HG03469 (cell line): Measurements from ENCODE around the gene HOXC4.
"Not testable (repeated sequence)": the region's sequence is repeated elsewhere in the genome, so short reads cannot be mapped to it uniquely, and the experiment has no call there.

ENCODE experiments used
- ATAC-seq: cut with Tn5 transposase; IDR thresholded peaks from one replicate; pipeline ENCODE4 v1.9.1; 2021; ENCODE audit warnings: mild to moderate bottlenecking, moderate library complexity, moderate number of reproducible peaks; ENCODE audit not compliant: unreplicated experiment

HOXC4 gene

DNA sequence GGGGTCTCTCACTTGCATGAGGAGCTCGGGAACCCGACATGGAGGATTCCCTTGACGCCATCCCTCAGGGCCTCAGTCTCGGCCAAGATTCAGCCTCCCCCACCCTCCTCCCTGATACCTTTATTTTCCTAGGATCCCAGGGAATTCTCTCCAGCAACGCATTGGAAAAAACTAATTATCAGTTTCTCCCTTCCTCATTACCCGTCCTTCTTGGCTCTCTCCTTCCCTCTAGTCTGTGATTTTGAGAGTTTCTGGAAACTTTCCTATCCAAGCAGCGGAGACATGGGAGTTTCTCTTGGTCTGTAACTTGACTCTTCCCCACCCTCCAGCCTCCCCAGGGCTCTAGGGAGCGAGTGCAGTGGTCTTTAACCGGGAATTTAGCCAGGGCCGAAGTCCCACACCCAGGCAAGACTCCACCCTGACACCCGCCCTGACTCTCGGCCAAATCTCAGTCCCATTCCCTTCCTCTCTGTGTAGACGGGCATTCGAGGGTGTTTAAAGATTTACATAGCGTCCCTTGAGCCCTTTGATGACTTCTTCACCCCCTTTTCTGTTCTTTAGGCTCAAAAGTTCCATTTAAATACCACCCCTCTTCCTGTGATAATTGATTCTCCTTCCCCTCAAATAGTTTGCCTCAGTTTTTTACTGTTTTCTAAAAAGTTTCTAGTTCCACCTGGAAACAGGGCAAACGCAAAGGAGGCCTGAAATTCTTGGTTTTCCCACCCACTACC, 14.1 kb upstream of the HOXC4 start:
- ATAC-seq = no peak

- ATAC-seq = no peak
Observed at GRCh38 chr12:54040148-54040494, 13.5 kb upstream of the HOXC4 start.

GRCh38 chr12:54040648-54041047, 13.0 kb upstream of the HOXC4 start:
- ATAC-seq = no peak

- ATAC-seq = no peak
Observed at GRCh38 chr12:54041097-54041690, 12.4 kb upstream of the HOXC4 start.

DNA sequence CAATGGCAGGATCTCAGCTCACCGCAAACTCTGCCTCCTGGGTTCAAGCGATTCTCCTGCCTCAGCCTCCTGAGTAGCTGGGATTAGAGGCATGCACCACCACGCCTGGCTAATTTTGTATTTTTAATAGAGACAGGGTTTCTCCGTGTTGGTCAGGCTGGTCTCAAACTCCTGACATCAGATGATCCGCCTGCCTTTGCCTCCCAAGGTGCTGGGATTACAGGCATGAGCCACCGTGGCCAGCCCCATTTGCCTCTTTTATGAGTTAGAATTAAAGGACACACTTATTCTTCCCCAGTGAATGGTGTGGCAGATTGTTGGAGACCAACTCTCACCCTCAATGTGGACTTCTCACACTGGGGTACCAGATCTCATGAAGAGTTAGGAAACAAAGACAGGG, 11.6 kb upstream of the HOXC4 start:
- ATAC-seq = not testable (repeated sequence)

DNA sequence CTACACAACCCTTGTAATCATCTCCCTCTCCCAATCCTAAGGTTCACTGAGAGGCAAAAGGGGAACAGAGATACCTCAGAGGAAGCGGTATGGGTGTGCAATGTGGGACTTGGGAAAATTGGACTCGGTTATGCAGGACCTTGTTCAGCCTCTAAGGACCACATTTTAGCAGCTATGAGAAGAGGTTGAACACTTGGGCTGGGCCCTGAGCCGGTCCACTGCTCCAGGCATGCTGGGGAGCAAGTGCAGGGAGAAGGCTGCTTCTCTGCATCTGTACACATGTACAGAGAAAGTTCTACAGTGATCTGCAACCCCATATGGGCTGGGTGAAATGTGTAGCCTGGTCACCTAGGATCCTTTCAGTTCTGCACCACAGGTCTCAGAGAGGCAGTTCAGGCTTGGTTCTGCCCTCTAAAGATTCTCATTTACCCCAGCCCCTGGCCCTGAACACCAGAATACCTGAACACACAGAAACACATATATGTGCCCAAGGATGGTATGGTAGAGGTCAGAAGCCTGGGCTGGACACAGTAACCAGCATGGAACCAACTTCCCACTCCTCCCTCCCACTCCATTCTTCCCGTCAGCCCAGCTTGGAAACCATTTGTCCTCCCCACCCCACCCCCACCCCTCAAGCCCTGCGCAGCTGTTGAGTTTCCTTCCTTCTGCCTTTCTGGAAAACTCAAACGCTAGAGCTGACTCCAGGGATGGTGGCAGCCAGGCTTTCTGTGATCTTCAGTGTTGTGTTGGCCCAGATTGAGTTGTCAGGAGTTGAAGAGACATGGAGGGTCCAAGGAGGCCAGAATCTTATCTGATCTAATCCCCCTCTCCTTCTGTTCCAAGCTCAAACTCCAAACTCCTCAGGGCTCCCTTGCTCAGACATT, 10.4 kb upstream of the HOXC4 start:
- no peak for ATAC-seq

DNA sequence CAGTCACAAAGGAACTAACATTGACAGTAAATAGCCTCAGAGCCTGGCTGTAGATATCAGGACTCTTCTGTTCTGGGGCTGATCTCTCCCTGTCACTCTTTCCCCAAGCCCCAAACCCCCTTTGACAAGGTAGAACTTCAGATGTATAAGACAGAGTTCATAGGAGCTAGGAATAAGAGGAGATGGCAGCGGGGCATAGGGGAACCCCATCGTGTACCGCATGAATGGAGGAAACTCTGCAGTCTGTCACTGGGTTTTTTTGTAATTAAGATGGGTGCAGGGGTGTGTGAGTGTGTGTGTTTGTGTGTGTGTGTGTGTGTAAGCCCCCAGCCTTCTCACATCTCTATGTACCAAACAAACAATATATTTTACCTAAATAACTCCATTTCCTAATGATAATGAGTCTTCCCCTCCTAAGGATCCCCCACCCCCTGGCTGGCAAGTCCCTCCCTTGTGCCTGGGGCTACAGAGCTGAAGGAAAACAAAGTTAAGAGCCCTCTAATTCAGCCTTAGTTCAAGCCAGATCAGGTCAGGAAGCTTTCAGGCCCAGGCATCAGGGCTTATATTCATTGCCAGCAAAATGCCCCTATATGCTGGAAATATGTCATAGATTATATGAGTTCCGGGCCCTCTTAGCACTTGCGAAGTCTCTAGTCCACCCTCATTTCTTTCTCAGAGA, 9.1 kb upstream of the HOXC4 start:
- no peak for ATAC-seq

- ATAC-seq = no peak
Observed at GRCh38 chr12:54045401-54045800, 8.2 kb upstream of the HOXC4 start.

GRCh38 chr12:54045868-54046521, 7.6 kb upstream of the HOXC4 start:
- ATAC-seq = no peak

GRCh38 chr12:54046809-54047159, 6.9 kb upstream of the HOXC4 start:
- ATAC-seq = no peak

- ATAC-seq = no peak
Observed at GRCh38 chr12:54047160-54047963, 6.3 kb upstream of the HOXC4 start.

DNA sequence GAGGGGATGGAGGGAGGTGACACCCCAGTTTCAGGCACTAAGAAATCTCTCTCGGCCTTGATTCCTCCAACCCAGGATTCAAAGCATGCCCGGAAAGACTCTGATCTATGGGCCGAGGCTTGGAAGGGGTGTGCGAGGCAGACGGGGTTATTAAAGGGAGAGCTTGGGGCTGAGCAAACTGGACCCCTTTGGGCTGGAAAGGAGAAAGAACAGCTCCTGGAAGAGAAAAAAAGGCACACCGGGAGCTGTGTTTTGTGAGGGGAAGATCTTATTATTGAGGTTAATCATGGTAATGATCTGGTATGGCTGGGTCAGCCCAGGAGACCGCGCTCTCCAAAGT, 5.7 kb upstream of the HOXC4 start:
- no peak for ATAC-seq

DNA sequence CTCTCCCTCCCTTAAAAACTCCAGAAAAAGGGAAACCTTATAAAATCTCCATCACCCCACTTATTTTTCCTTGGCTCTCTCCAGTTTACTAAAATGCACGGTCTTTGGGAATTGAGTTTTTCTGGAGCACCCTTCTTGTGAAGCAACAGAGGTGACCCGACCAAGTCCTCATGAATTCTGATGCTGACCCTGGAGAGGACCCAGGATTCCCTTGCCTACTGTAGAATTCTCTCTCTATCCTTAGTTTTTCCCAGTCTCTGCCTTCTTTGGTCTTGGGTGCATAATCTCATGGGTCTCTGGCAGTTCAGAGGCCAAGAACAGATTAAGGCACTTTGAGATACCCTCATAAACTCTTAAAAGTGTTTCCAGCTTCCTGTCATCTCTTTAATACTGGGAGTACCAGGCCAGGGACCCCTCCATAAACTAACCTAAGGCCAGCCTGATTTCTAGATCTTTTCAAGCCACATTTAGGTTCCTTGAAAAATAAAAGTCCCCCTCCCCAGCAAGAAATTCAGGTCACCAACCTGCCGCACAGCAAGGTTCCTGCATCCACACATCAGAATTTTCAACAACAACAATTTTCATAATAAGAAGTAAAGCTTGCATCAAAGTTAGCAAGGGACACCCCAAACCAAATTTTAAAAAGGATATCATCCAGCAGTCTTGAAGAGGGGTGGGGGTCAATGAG, 5.1 kb upstream of the HOXC4 start:
- ATAC-seq = no peak

DNA sequence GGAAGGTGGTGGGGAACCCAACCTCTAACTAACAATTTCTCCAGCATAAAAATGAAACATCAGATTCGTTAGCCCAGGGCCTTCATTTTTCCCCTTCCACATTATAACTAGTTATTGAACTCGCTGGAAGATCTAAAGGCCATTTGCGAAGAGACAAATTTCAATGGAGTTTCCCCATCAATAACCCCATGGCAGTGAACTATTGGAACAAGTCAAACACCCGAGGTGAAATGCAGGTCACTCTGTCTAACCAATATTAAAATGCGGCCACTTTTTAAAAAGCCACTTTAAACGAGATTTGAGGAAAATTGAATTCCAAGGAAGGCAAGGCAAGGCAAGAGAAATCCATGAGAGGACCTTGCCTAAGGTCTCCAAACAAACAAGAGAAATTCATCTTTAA, 4.5 kb upstream of the HOXC4 start:
- no peak for ATAC-seq

- ATAC-seq = no peak
Observed at GRCh38 chr12:54050482-54050810, 3.2 kb upstream of the HOXC4 start.

DNA sequence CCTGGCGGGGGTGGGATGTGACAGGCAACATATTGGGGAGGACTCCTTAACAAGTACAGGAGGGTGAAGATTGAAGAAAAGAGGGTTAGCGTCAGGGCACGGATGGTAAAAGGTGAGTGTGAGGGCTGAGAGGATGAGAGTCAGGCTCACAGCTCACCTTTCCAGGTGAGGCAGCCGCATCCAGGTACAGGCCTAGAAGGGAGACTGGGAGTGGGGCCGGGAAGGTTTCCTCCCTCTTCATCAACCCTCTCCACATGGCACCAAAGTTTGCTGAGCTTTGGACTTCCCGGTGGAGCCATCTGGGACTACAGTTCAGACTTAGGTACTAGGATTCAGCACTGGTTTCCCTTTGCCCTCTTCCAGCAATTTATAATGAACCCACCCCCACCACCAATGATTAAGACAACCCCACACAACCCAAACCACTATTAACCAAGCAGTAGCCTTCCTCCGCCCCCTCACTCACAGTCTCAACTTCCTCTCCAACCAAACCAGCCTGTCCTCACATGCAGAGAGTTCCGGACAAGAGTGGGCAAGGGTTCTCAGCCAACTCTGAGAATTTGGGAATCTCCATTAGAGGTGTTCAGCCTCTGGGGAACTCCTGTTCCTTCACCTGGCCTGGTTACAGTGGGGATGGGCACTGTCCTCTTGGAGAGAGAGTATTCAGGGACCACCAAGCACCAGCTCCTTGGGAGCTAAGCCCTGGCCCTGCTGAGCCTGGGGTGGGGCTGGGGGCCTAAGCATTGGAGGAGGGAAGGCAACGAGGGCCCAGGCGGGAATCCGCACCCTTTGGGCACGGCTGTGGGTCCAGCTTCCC, 2.4 kb upstream of the HOXC4 start:
- no peak for ATAC-seq

GRCh38 chr12:54051874-54052437, 1.7 kb upstream of the HOXC4 start:
- ATAC-seq = no peak

GRCh38 chr12:54052438-54053002, 1.1 kb upstream of the HOXC4 start:
- no peak for ATAC-seq
